ENCODE measurements around the gene DPH7.
"Not testable (repeated sequence)": the region's sequence is repeated elsewhere in the genome, so short reads cannot be mapped to it uniquely, and the experiment has no call there.

DPH7 gene

DNA sequence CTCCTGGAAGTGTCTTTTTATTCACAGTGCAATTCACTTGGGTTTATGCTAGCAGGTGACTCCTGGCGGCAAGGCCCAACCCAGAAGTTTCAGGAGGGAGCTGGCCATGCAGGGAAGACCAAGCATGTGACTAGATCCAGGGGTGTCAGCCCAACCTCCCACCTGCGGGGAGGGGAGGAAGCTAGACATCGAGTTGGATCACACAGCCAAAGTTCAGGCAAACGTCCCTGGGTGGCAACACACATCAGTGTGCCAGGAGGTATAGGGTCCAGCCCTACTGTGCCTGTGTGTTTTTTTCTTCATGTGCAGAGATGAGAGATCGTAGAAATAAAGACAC lies 53.8 kb downstream of the DPH7 start:
- Histone ChIP-seq H3K36me3 (ENCODE audit: control insufficient read depth, insufficient read depth, low read length) (no peaks in the 10 kb centered on the region), H3K27ac (ENCODE audit: low read depth, low read length) (no peak overlapping the region), H3K9ac (ENCODE audit: low read length) (no peak overlapping the region), H3K4me3 (ENCODE audit: low read depth, low read length) (no peak overlapping the region), H3K9me3 (ENCODE audit: control insufficient read depth, insufficient read depth, low read depth, low read length) (no peaks in the 10 kb centered on the region), H3K27me3 (ENCODE audit: control insufficient read depth, insufficient read depth, low read length) (no peaks in the 10 kb centered on the region), H3K4me1 (ENCODE audit: control insufficient read depth, insufficient read depth, low read length) (no peaks in the 10 kb centered on the region)

DNA sequence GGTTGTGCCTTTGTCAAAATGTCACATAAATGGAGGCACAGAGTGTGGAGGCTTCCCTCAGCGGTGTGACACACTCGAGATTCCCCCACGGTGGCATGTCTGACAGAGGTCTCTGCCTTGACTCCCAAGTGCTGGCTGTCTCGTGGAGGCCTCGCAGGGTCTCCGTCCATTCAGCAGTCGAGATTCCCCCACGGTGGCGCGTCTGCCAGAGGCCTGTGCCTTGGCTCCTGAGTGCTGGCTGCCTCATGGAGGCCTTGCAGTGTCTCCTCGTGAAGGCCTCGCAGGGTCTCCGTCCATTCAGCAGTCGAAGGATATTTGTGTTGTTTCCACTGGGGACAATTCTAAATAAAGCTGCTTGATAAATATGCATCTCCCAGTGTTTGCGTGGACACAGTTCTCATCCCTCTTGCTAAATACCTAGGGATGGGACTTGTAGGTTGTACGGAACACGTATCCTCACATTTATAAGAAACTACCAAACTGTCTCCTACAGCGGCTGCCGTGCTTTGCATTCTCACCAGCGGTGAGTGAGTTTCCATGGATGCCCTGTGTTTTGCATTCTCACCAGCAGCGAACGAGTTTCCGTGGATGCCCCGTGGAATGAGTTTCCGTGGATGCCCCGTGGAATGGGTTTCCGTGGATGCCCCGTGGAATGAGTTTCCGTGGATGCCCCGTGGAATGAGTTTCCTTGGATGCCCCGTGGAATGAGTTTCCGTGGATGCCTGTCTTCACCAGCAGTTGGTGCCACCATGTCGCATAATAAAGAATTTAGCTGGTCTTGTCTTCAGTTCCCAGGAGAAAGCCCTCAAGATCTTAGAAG lies 54.4 kb downstream of the DPH7 start:
- no peak overlapping the region for H3K27ac ChIP-seq (ENCODE audit: low read depth, low read length)
- no peaks in the 10 kb centered on the region for H3K4me1 ChIP-seq (ENCODE audit: control insufficient read depth, insufficient read depth, low read length)
- H3K36me3 ChIP-seq (ENCODE audit: control insufficient read depth, insufficient read depth, low read length) = no peaks in the 10 kb centered on the region
- H3K27me3 ChIP-seq (ENCODE audit: control insufficient read depth, insufficient read depth, low read length) = no peaks in the 10 kb centered on the region
- H3K9me3 ChIP-seq (ENCODE audit: control insufficient read depth, insufficient read depth, low read depth, low read length) = no peaks in the 10 kb centered on the region
- H3K9ac ChIP-seq (ENCODE audit: low read length) = no peak overlapping the region
- no peak overlapping the region for H3K4me3 ChIP-seq (ENCODE audit: low read depth, low read length)

GRCh38 chr9:137522746-137523455 lies 55.8 kb downstream of the DPH7 start:
- no peaks in the 10 kb centered on the region for H3K9me3 ChIP-seq (ENCODE audit: control insufficient read depth, insufficient read depth, low read depth, low read length)
- H3K9ac ChIP-seq (ENCODE audit: low read length) = no peak overlapping the region
- no peaks in the 10 kb centered on the region for H3K4me1 ChIP-seq (ENCODE audit: control insufficient read depth, insufficient read depth, low read length)
- no peaks in the 10 kb centered on the region for H3K36me3 ChIP-seq (ENCODE audit: control insufficient read depth, insufficient read depth, low read length)
- no peaks in the 10 kb centered on the region for H3K27me3 ChIP-seq (ENCODE audit: control insufficient read depth, insufficient read depth, low read length)
- no peak overlapping the region for H3K27ac ChIP-seq (ENCODE audit: low read depth, low read length)
- no peak overlapping the region for H3K4me3 ChIP-seq (ENCODE audit: low read depth, low read length)

DNA sequence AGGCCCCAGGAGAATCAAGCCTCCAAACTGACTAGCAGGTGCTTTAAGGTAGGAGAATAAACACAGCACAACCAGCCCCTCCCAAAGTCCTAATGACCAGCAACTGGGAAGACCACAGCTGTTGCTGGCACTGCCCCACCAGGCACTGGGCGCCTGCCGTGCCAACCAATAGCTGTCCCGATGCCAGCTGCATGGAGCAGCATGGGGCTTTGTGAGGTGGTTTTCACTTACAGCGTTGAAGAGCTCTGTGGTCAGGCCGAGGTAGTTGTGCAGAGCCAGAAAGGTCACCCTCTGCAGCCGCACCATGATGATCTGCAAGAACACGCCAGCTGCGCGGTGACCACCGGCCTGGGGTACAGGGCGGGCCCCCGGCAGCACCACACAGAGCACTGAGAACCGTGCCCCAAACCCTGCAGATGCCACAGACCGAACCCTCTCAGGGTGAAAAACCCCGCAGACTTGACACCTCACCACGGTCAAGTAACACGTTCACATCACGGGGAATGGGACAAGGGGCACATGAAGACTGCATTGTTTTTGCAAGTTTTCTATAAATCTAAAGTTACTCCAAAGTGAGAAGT lies 57.2 kb downstream of the DPH7 start:
- Histone ChIP-seq H3K9me3 (ENCODE audit: control insufficient read depth, insufficient read depth, low read depth, low read length) (no peaks in the 10 kb centered on the region), H3K4me1 (ENCODE audit: control insufficient read depth, insufficient read depth, low read length) (no peaks in the 10 kb centered on the region), H3K4me3 (ENCODE audit: low read depth, low read length) (no peak overlapping the region), H3K36me3 (ENCODE audit: control insufficient read depth, insufficient read depth, low read length) (no peaks in the 10 kb centered on the region), H3K27ac (ENCODE audit: low read depth, low read length) (no peak overlapping the region), H3K27me3 (ENCODE audit: control insufficient read depth, insufficient read depth, low read length) (no peaks in the 10 kb centered on the region), H3K9ac (ENCODE audit: low read length) (no peak overlapping the region)

- no peak overlapping the region for H3K27ac ChIP-seq (ENCODE audit: low read depth, low read length)
- no peak overlapping the region for H3K9ac ChIP-seq (ENCODE audit: low read length)
- H3K27me3 ChIP-seq (ENCODE audit: control insufficient read depth, insufficient read depth, low read length) = no peaks in the 10 kb centered on the region
- H3K9me3 ChIP-seq (ENCODE audit: control insufficient read depth, insufficient read depth, low read depth, low read length) = no peaks in the 10 kb centered on the region
- H3K36me3 ChIP-seq (ENCODE audit: control insufficient read depth, insufficient read depth, low read length) = no peaks in the 10 kb centered on the region
- no peaks in the 10 kb centered on the region for H3K4me1 ChIP-seq (ENCODE audit: control insufficient read depth, insufficient read depth, low read length)
- no peak overlapping the region for H3K4me3 ChIP-seq (ENCODE audit: low read depth, low read length)
These were observed 57.9 kb downstream of the DPH7 start for GRCh38 chr9:137520614-137521404.

- Histone ChIP-seq H3K27ac (ENCODE audit: low read depth, low read length) (no peak overlapping the region), H3K9me3 (ENCODE audit: control insufficient read depth, insufficient read depth, low read depth, low read length) (no peaks in the 10 kb centered on the region), H3K9ac (ENCODE audit: low read length) (no peak overlapping the region), H3K4me3 (ENCODE audit: low read depth, low read length) (no peak overlapping the region), H3K4me1 (ENCODE audit: control insufficient read depth, insufficient read depth, low read length) (no peaks in the 10 kb centered on the region), H3K36me3 (ENCODE audit: control insufficient read depth, insufficient read depth, low read length) (no peaks in the 10 kb centered on the region), H3K27me3 (ENCODE audit: control insufficient read depth, insufficient read depth, low read length) (no peaks in the 10 kb centered on the region)
These were observed 59.2 kb downstream of the DPH7 start for GRCh38 chr9:137519553-137519952.

- not testable (repeated sequence) for H3K4me1 ChIP-seq (ENCODE audit: control insufficient read depth, insufficient read depth, low read length); H3K27me3 ChIP-seq (ENCODE audit: control insufficient read depth, insufficient read depth, low read length); H3K9me3 ChIP-seq (ENCODE audit: control insufficient read depth, insufficient read depth, low read depth, low read length); H3K27ac ChIP-seq (ENCODE audit: low read depth, low read length); H3K9ac ChIP-seq (ENCODE audit: low read length); H3K4me3 ChIP-seq (ENCODE audit: low read depth, low read length); H3K36me3 ChIP-seq (ENCODE audit: control insufficient read depth, insufficient read depth, low read length)
These were observed 59.9 kb downstream of the DPH7 start for GRCh38 chr9:137518661-137519459.

DNA sequence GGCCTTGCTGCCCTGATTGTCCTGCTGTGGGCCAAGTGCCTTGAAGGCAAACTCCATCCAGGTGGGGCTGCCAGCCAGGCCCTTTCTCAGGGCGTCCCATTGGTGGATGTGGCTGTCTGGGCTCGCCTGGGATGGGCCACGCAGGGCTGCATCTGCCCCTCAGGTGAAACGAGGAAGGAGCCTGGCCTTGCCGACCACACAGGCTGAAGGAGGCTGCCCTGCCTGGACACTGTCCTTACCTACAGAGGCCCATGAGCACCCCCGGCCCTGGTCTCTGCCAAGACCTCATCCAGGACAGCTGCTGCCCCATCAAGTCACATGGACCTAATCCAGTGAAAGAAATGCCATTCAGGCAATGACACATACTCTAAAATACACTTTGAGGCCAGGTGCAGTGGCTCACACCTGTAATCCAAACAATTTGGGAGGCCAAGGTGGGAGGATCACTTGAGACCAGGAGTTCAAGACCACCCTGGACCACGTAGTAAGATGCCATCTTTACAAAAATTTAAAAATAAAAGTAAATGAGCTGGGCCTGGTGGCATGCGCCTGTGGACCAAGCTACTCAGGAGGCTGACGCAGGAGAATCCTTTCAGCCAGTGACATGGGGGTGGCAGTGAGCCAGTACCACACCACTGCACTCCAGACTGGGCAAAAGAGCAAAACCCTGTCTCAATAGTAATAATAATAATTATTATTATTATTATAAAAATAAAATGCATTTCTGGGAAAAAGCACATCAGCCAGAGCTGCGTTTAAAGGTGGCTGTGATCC lies 62.4 kb downstream of the DPH7 start:
- no peaks in the 10 kb centered on the region for H3K9me3 ChIP-seq (ENCODE audit: control insufficient read depth, insufficient read depth, low read depth, low read length)
- H3K9ac ChIP-seq (ENCODE audit: low read length) = no peak overlapping the region
- H3K4me1 ChIP-seq (ENCODE audit: control insufficient read depth, insufficient read depth, low read length) = no peaks in the 10 kb centered on the region
- H3K27ac ChIP-seq (ENCODE audit: low read depth, low read length) = no peak overlapping the region
- H3K36me3 ChIP-seq (ENCODE audit: control insufficient read depth, insufficient read depth, low read length) = no peaks in the 10 kb centered on the region
- H3K4me3 ChIP-seq (ENCODE audit: low read depth, low read length) = no peak overlapping the region
- H3K27me3 ChIP-seq (ENCODE audit: control insufficient read depth, insufficient read depth, low read length) = no peaks in the 10 kb centered on the region

DNA sequence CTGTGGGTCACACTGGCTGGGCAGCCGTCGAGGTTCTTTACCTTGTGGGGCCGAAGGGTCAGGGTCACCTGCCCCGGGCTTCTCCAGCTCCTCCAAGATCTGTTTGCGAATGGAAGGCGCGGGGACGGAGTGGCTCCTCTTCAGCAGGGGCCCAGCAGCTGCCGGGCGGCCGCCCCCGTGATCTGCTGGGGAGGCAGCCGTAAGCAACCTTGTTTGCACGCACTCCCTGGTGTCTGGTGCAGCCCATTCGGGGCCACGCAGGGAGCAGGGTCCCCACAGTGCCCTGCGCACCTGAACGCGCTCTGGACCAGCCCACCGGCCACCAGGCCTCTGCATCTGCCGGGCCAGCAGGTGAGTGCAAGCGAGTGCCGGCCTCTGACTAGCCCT lies 63.4 kb downstream of the DPH7 start:
- Histone ChIP-seq H3K4me3 (ENCODE audit: low read depth, low read length) (no peak overlapping the region), H3K9ac (ENCODE audit: low read length) (no peak overlapping the region), H3K36me3 (ENCODE audit: control insufficient read depth, insufficient read depth, low read length) (no peaks in the 10 kb centered on the region), H3K9me3 (ENCODE audit: control insufficient read depth, insufficient read depth, low read depth, low read length) (no peaks in the 10 kb centered on the region), H3K27ac (ENCODE audit: low read depth, low read length) (no peak overlapping the region), H3K27me3 (ENCODE audit: control insufficient read depth, insufficient read depth, low read length) (no peaks in the 10 kb centered on the region), H3K4me1 (ENCODE audit: control insufficient read depth, insufficient read depth, low read length) (no peaks in the 10 kb centered on the region)

Measured in HUES6 (cell line).